ENCODE data around the gene NABP1.

Gene NABP1

DNA sequence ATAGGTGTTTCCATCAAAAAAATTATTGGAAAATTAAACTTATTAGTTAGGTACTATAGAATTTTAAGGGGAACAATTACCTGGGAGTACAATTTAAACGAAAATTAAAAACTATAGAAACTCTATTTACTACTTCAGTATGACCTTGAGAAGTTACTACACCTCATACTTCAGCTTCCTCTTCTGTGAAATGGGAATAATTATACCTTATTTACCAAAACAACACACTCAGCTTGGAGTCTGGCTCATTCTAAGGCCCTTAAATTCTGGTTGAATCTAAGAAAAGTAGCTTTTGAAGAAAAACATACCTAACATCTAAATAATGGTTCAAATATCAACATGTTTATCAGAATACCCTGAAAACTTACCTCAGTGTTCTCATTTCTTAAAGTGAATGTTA, 2.7 kb downstream of the NABP1 start:
- no peak for DNase-seq (ENCODE audit: low read depth in 2 of 2)

DNA sequence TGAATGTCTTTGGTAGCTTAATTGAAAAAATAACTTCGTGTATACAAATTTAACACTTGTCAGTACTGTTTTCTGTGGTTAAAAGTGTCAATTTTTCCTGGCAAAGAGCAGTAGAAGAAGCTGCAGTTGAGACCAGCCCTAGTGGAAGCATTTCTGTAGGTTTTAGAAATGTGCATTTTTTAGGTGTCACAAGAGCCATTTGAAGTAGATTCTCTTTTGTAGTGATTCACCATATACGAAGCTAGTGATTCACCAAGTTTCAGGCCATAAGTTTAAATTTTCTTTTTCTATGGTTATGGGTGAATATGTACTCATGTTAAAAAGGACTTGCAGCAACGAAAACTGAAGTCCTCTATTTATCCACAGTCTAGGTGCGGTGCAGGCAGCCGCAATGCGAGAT, 4.2 kb downstream of the NABP1 start:
- no peak for DNase-seq (ENCODE audit: low read depth in 2 of 2)

DNA sequence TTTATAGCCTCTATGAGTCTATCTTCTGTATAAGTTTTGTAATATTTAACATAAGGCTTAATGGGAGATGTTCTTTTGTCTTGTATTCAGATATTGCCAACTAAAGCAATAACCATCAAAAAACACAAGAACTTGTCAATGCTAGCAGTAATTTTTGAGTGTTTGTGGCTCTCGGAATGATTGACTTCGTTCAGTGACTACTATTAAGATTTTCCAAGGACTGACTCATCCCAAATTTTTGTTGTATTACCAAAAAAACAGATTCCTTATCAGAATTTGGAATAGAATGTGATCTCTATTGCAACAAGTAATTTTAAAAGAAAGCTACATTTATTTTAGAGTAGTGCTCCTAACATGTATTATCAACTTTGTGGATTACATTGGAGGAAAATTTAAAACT, 8.1 kb downstream of the NABP1 start:
- DNase-seq (ENCODE audit: low read depth in 2 of 2) = no peak

DNA sequence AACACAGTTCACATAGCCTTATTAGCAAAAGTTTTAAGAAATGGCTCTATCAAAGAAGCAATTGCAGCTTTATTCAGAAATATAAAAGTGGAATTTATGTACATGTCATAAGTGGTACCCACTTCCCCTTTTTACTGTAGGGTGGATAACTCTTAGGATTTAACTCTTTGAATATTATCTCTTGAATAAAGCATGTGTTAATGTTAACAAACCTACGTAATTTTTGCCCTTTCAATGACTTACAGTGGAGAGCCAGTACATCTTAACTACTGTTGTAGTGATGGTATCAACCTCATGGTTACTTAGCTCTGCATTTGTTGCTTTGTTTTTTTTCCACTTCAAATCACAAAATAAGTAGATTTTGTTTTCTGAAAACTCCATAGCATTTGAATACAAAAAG, 8.8 kb downstream of the NABP1 start:
- no peak for DNase-seq (ENCODE audit: low read depth in 2 of 2)

DNA sequence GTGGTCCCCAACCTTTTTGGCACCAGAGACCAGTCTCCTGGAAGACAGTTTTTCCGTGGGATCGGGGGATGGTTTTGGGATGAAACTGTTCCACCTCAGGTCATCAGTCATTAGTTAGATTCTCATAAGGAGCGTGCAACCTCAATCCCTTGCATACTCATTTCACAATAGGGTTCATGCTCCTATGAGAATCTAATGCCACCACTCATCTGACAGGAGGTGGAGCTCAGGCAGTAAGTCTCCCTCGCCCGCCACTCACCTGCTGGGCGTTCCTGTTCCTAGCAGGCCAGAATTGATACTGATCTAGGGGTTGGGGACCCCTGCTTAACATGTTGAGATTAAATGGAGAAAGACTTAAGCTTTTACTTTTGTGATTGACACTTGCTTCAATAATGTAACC, 9.9 kb downstream of the NABP1 start:
- no peak for DNase-seq (ENCODE audit: low read depth in 2 of 2)

DNA sequence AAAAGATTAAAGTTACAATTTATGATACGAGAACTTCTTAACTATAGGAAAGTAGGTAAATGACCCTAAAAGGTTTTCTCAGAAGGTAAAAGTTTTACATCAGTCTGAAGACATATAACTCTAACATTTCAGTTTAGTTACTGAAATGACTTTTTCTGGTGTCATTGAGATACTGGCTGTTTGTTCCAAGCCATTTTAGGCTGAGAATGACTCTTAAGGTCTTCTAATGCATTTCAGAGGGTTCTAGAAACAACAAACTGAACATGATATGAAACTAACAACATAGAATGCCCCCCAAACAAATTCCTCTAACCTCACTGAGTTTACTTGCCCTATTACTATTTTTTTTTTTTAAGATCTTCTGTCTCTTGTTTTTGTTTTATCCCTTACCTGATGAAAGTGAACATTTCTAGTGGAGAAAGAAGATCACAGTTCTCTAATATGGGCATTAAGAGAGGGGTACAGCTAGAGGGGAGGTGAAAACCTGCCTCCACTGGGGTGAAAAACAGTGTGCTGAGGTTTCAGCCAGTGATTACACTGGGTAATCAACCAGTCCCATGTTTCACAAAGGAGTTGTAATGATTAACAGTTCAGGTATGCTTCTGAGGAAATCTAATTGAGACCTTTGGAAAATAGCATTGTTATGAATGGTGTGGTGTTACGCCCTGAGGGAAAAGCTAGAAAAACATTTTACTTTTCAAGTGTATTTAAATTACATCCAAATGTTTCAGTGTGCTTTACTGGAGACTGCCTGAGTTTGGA, 11.2 kb downstream of the NABP1 start:
- DNase-seq (ENCODE audit: low read depth in 2 of 2) = no peak

DNA sequence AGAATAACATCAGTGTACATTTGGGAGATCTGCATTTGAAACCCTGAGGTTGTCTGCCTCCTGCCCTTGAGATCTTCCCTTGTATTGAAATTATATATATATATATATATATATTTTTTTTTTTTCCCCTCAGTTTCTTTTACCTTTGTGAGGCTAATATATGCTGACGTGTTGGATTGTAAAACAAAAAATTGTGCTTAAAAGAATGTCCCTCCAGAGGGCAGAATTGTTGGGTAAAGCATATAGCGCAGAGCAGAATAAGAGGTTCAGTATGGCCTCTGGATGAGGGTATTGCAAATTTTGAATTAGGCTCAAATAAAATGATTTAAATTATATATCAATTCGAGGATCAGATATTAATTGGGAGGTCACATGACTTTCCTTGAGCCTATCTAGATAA, 12.4 kb downstream of the NABP1 start:
- DNase-seq (ENCODE audit: low read depth in 2 of 2) = no peak

DNA sequence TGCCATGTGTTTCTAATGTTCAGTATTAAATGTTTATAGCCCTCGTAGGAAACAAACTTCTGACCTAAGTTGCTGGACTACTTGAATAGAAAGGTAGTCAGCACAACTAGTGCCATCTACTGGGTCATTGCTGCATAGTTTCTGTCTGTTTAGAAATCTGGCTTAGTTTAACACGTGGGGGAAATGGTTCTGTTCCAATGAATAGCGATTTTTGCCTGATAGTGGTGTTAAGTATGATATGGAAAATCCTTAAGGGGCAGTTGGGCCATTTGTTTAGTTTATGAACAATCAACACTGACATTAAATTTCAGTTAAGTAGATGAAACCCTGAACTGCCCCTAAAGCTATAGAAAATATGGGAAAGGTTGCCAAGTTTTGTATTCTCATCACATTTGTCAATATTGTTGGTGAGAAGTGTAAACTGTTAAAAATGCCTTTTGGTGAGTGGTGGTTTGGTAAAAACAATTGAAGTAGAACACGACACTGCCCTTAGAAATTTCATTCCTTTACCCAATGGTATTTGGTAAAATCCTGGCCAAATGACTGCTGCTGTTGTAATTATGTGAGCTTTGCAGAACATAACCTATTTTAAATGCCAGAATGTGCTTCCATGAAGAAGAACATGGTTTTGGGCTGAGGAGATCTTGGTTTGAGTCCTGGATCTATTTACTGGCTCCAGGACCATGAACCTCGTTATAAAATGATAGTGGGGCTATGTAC, 13.2 kb downstream of the NABP1 start:
- DNase-seq (ENCODE audit: low read depth in 2 of 2) = peak in 1 of 2 donors; percentile 45

DNA sequence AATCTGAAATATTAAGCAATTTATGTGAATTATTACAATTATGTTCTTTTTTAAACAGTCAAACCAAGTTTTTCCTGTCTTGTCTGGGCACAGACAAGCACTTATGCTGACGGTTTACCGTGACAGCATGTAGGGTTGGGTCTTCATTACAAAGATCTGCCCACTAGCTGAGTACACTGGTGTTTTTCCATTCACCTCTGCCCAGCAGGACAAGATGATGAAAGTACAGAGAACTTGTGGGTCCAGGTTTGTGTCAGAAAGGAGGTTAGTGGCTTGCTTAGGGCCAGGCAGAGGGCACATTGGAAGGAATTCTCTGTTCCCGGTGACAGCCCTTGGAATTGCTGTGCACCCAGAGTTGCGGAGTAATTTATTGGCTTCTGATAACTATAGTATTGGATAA, 14.0 kb downstream of the NABP1 start:
- no peak for DNase-seq (ENCODE audit: low read depth in 2 of 2)

DNA sequence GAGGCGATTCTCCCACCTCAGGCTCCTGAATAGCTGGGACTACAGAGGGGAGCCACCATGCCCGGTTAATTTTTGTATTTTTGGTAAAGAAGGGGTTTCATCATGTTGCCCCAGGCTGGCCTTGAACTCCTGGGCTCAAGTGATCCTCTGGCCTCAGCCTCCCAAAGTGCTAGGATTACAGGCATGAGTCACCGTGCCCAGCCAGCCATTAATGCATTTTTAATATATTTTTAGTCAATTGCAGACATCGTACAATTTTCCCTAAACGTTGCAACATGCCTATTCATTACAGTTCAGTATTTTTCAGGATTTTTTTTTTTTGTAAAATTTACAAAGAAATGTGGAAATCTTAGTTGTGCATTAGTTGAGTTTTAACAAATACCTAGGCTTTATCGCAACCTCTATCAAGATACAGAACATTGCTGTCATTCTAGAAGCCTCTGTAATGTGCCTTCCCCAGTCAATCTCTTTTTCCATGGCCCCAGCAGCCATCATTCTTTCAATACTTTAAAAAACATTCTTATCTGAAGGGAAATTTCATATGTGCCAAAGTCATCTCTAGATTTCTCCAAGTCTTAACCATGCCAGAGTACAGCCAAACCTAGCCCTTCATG, 14.7 kb downstream of the NABP1 start:
- DNase-seq (ENCODE audit: low read depth in 2 of 2) = no peak

DNA sequence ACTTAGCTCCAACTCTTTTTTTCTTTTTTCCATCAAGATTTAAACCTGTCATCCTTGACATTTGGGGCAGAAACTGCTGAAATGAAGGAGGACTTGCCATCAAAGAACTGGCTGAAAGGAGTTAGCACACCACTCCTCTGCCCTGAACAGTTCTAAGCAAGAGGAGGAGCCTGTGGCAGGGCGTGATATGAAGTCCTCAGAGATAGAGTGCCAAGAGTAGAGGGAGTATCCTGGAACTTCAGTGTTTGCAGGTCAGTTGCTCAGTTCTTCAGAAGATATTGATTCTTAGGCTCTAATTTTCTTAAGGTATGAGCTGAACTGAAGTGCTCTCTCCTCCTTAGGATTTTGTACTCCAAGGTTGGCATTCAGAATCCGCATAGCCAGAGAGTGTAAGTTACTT, 15.2 kb downstream of the NABP1 start:
- DNase-seq (ENCODE audit: low read depth in 2 of 2) = no peak

DNA sequence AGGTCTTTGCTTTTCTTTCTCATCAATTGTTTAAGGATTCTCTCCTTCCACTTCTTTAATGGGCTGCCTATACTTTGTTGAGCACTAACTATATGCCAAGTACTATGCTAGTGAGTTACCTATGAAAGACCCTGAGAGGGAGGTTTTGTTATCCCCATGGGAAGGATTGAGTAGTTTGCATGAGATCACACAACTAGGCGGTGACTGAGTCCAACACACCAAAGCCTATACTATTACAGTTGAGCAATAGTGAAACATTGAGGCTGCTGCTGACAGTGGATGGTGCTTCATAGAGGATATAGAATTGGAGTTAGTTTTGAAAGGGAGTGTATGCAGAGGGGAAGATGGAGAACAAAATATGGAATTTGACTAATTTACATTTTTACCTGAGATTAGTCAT, 15.8 kb downstream of the NABP1 start:
- DNase-seq (ENCODE audit: low read depth in 2 of 2) = no peak

DNA sequence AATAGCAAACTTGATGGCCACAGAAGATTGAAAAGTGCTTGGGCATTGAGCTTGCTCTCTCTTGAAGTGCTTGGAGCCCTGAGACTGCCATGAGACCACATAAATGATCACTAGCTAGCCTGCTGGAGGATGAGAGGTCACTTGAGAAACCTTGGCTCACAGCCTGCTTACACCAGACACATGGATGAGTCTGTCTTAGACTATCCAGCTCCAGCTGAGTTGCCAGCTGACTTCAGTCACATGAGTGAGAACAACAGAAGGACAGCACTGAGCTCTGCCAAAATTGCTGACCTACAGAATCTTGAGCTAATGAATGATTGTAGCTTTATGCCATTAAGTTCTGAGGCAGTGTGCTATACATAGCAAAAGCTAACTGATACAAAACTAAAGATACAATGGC, 18.1 kb downstream of the NABP1 start:
- DNase-seq (ENCODE audit: low read depth in 2 of 2) = no peak

DNA sequence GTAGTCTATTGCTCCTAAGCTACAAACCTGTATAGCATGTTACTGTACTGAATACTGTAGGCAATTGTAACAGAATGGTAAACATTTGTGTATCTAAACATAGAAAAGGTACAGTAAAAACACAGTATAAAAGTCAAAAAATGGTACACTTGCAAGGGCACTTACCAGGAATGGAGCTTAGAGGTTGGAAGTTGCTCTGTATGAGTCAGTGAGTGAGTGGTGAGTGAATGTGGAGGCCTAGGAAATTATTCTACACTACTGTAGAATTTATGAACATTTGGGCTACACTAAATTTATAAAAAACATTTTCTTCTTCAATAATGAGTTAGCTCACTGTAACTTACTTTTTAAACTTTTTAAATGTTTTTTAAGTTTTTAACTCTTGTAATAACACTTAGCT, 19.0 kb downstream of the NABP1 start:
- no peak for DNase-seq (ENCODE audit: low read depth in 2 of 2)

DNA sequence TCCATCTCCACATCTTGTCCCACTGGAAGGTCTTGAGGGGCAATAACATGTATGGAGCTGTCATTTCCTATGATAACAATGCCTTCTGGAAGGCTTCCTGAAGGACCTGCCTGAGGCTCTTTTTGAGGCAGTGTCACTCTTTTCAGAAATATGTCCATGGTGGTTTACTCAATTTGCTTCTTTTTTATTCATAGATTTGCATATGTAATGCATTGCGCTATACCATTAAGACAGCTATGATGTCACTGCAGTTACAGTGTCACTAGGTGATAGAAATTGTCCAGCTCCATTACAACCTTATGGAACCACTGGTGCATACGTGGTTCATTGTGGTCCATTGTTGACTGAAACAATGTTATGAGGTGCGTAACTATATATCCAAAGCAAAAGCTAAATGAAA, 19.9 kb downstream of the NABP1 start:
- DNase-seq (ENCODE audit: low read depth in 2 of 2) = no peak

DNA sequence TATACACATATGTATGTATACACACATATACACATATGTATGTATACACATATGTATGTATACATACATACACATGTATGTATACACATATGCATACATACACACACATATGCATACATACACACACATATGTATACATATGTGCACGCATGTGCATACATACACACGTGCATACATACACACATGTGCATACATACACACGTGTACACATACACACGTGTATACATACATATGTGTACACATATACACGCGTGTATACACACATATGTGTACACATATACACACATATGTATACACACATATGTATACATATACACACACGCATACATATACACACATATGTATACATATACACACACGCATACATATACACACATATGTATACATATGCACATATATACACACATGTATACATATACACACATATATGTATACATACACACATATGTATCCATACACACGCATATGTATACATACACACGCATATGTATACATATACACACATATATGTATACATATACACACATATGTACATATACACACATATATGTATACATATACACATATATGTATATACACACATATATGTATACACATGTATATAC, 21.5 kb downstream of the NABP1 start:
- DNase-seq (ENCODE audit: low read depth in 2 of 2) = no peak

DNA sequence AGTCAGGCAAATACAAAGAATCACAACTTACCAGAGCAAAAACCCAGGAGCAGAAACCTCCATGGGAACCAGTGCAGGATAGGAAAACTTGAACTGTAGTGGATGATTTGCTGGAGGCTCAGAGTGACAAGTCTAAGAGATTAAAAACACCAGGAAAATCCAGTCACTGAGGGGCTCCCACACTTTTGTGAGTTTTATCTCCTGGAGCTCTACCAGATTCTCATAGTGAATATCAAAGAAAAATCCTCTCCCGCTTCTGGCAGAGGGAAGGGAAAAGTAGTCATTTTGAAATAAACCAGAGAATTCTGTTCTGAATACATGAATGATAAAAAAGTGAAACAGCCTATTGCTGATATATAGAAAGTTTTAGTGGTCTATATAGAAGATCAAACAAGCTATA, 23.1 kb downstream of the NABP1 start:
- DNase-seq (ENCODE audit: low read depth in 2 of 2) = no peak

DNA sequence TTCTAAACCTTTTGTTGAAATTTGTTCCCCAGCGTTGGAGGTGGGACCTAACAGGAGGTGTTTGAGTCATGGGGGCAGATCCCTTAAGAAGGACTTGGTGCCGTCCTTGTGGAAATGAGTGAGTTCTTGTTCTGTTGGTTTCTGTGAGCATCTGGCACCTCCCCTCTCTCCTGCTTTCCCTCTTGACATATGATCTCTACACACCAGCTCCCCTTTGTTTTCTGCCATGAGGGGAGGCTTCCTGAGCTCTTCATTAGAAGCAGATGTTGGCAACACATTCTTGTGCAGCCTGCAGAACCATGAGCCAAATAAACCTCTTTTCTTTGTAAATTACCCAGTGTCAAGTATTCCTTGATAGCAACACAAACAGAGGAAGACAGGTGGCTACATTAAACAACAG, 23.8 kb downstream of the NABP1 start:
- DNase-seq (ENCODE audit: low read depth in 2 of 2) = no peak

DNA sequence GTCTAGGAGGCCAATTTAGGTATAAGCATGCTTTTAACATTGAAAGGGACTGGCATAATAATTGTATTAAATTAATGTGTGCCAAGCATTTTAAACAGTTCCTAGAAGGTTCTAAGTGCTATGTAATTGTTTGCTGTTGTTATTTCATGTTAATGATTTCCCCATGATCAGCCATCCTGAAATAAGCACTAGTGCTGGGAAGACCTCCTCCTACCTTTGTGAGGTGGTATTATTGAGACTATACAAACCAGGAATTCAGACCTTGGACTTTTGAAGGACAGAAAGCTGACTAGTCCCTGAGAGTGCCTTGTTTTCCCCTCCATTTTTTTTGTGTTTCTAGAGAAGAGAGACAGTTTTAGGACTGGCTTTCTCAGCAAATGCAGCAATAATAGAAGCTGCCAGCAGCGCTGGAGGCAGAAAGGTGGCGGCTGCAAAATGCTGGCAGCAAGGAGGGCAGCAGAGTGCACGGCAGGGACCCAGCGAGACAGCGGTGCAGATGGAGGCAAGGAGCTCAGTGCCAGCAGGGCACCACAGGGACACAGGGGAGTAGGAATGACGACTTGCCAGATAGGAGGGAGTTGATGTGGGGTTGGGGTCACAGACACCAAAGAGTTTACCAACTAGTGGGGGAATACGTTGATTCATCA, 25.3 kb downstream of the NABP1 start:
- DNase-seq (ENCODE audit: low read depth in 2 of 2) = no peak

DNA sequence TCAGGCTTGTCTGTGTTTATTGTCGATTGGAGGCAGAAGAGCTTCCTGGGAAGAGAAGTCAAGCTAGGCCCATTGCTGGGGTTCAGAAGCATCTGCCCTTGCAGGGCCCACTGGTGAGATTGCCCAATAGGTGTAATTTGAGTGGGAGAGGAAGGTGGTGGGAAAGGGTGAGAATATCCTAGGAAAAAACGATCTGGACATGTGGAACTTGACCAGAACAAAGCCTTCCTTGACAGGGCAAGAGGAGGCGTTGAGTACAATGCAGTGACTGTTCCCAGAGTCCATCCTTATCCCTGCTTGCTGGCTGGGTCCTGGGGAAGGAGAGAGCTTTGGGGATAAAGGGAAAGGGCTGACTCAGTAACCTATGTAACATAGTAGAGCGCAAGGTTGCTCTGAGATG, 27.1 kb downstream of the NABP1 start:
- DNase-seq (ENCODE audit: low read depth in 2 of 2) = no peak

DNA sequence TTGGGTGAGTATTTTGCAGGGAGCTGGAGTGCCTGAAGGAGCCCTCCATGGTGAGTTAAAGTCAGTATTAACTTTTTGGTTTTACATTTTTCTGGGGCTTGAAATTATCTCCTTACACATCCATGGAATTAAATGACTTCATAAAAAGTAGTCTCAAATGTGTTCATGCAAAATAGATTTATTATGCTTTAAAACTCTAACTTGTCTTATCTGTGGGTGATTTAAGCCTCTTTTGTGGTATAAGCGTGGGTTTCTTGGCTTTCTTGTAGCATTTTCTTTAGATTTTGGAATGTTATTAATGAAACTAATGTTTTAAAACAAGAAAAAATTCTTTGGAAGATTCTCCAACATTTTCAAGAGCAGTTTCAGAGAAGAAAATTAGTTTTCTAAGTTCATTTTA, 27.8 kb downstream of the NABP1 start:
- DNase-seq (ENCODE audit: low read depth in 2 of 2) = no peak

DNA sequence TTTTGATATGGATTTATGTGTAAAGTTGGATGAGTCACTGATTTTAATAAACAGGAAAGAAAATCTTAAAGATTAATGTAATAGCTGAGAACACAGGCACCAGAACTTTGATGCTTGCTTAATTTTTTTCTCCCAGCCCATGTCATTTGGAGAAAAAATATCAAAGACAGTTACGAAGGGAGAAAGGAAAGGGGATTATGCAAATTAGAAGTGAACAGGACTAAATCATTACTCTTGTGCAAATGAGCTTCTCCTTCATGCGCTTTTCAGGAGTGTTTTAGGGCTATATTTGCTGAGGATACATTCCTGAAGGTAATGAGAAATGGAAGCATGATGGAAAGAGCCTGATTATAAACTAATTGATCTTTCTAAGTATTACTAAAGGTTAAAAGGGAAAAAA, 28.9 kb downstream of the NABP1 start:
- DNase-seq (ENCODE audit: low read depth in 2 of 2) = no peak
